HFF-Myc (cell line): ENCODE data around the gene SRGAP3.

Experiments
- DNase-seq: peaks from one replicate; pipeline ENCODE4 v3.0.0-alpha.2; 2011; ENCODE audit warnings: low read depth; ENCODE audit errors: extremely low read depth
- H3K4me3 ChIP-seq: replicated peaks from 2 replicates; pipeline ENCODE4 v1.5.1; 2011; ENCODE audit warnings: low read depth, mild to moderate bottlenecking, control low read depth, low read length
- CTCF ChIP-seq: IDR thresholded peaks from 2 replicates; pipeline ENCODE4 v1.5.1; 2012; ENCODE audit warnings: mild to moderate bottlenecking, low read depth, low read length, control low read depth; ENCODE audit errors: missing control alignments

SRGAP3 gene

GRCh38 chr3:9165421-9165820, 84.0 kb downstream of the SRGAP3 start:
- H3K4me3 ChIP-seq, result no peak overlapping the region
- no peak for TF ChIP-seq CTCF
- DNase-seq, result no peak

DNA sequence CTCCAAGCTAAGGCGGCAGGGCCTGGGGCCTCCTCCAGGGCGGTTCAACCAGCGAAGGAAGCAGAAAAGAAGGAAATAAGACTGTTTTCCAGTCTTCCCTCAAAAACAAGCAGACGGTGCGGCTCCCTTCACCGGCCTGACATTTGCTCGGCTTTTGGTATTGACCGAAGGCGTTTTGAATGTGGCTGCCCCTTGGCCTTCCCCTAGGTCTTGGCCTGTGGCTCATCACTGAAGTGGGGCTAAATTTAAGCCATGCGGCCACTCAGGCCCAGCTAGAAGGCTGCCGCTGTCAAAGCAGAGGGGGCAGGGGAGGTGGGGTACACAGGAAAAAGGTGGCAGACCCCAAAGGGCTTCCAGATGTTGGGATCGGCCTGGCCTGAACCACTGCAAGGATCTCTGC, 86.2 kb downstream of the SRGAP3 start:
- TF ChIP-seq CTCF, result no peak
- no peak overlapping the region for H3K4me3 ChIP-seq
- no peak for DNase-seq

GRCh38 chr3:9161811-9162210, 87.6 kb downstream of the SRGAP3 start:
- no peak for TF ChIP-seq CTCF
- H3K4me3 ChIP-seq, result no peak overlapping the region
- no peak for DNase-seq

GRCh38 chr3:9161298-9161697, 88.1 kb downstream of the SRGAP3 start:
- DNase-seq, result no peak
- TF ChIP-seq CTCF, result no peak
- H3K4me3 ChIP-seq, result no peak overlapping the region

- no peak for TF ChIP-seq CTCF
- no peak overlapping the region for H3K4me3 ChIP-seq
- DNase-seq, result no peak
These were observed 90.4 kb downstream of the SRGAP3 start for GRCh38 chr3:9158865-9159630.

GRCh38 chr3:9157651-9158362, 91.6 kb downstream of the SRGAP3 start:
- H3K4me3 ChIP-seq, result no peak overlapping the region
- no peak for TF ChIP-seq CTCF
- no peak for DNase-seq
